Activated naive CD8-positive, alpha-beta T cell treated with anti-CD3 and anti-CD28 coated beads, Interleukin-2, amount 10 ng/mL, durations not matched to agents 7 days and 5 days (primary cell): ENCODE measurements around the gene TXNIP. TPM values are rescaled to one million over a fixed set of nuclear protein-coding genes. Genes with fewer than 3 reads are reported as not detected.

ENCODE experiments used
- ATAC-seq: fragments of 150-1000 bp; cut with Tn5 transposase; one replicate; pipeline ENCODE4 v1.10.0; 2021; ENCODE audit warnings: low read depth, moderate library complexity
- POLR2A ChIA-PET: fragments of 350-600 bp; sonication (Branson Sonifier 250); formaldehyde crosslinking; loops from one replicate; lab custom pipeline; 2021; ENCODE audit warnings: antibody characterized with exemption; lab: Charles Lee
- DNase-seq: peaks from one replicate; pipeline ENCODE4 v3.0.0; 2021
- H3K27ac Mint-ChIP-seq: one replicate; pipeline ENCODE4 v1.8.0; 2022; ENCODE audit warnings: mild to moderate bottlenecking, mixed read lengths
- H3K27me3 Mint-ChIP-seq: one replicate; pipeline ENCODE4 v1.8.0; 2022; ENCODE audit warnings: mild to moderate bottlenecking, moderate library complexity, mixed read lengths
- H3K36me3 Mint-ChIP-seq: one replicate; pipeline ENCODE4 v1.8.0; 2021; ENCODE audit warnings: mild to moderate bottlenecking, mixed read lengths
- H3K4me1 Mint-ChIP-seq: one replicate; pipeline ENCODE4 v1.8.0; 2021; ENCODE audit warnings: mixed read lengths
- H3K4me3 Mint-ChIP-seq: one replicate; pipeline ENCODE4 v1.8.0; 2022; ENCODE audit warnings: mild to moderate bottlenecking, moderate library complexity, mixed read lengths
- H3K9me3 Mint-ChIP-seq: one replicate; pipeline ENCODE4 v1.8.0; 2021; ENCODE audit warnings: mixed read lengths
- total RNA-seq, 2 experiments: library from RNA; stranded (reverse); gene quantifications; one replicate each; pipeline ENCODE4 v1.2.3, GENCODE V29; 2021

TXNIP gene
- total RNA-seq, 2 experiments from 2014 or later, result 678 to 725 TPM

GRCh38 chr1:145990249-145990855, 6.0 kb downstream of the TXNIP start:
- no peaks in the 10 kb centered on the region for H3K9me3 Mint-ChIP-seq
- DNase-seq (peak; percentile 35), ATAC-seq (no peak)
- H3K4me1 Mint-ChIP-seq, result peaks cover 60% of the 10 kb centered on the region
- no peaks in the 10 kb centered on the region for H3K27me3 Mint-ChIP-seq
- no peak overlapping the region for H3K4me3 Mint-ChIP-seq
- H3K27ac Mint-ChIP-seq, result peak overlapping the region; percentile 67
- POLR2A ChIA-PET, result interaction anchor here (1.1 to 13.2 kb wide), 6 partner anchors 7 to 63 kb away, joined by 5 to 407 read pairs (median 18); partner anchors contain the start of genes RBM8A and TXNIP
- peaks cover 35% of the 10 kb centered on the region for H3K36me3 Mint-ChIP-seq

- ATAC-seq (peak; percentile 43), DNase-seq (no peak)
- Mint-ChIP-seq H3K36me3 (peaks cover 19% of the 10 kb centered on the region), H3K9me3 (no peaks in the 10 kb centered on the region), H3K27ac (peak overlapping the region; percentile 30), H3K4me3 (peak overlapping the region; percentile 41), H3K27me3 (no peaks in the 10 kb centered on the region), H3K4me1 (peaks cover 70% of the 10 kb centered on the region)
- POLR2A ChIA-PET, result interaction anchor here (0.7 to 13.2 kb wide), 6 partner anchors 8 to 49 kb away, joined by 4 to 407 read pairs (median 6); partner anchors contain the start of genes ANKRD34A, LIX1L, POLR3GL and TXNIP
These were observed 7.6 kb downstream of the TXNIP start for GRCh38 chr1:145988773-145989172.

GRCh38 chr1:145987926-145988325, 8.5 kb downstream of the TXNIP start:
- Mint-ChIP-seq H3K27ac (no peak overlapping the region), H3K27me3 (no peaks in the 10 kb centered on the region), H3K4me1 (peaks cover 68% of the 10 kb centered on the region), H3K4me3 (no peak overlapping the region), H3K9me3 (no peaks in the 10 kb centered on the region), H3K36me3 (peaks cover 11% of the 10 kb centered on the region)
- no peak for ATAC-seq
- DNase-seq, result no peak
- POLR2A ChIA-PET, result interaction anchor here (1.8 to 13.2 kb wide), 4 partner anchors 7 to 30 kb away, joined by 4 to 407 read pairs (median 18); partner anchors contain the start of genes ANKRD34A, LIX1L, POLR3GL and TXNIP

GRCh38 chr1:145986551-145986950, 9.8 kb downstream of the TXNIP start:
- ATAC-seq (no peak), DNase-seq (no peak)
- no peak overlapping the region for H3K27ac Mint-ChIP-seq
- no peaks in the 10 kb centered on the region for H3K36me3 Mint-ChIP-seq
- peaks cover 68% of the 10 kb centered on the region for H3K4me1 Mint-ChIP-seq
- POLR2A ChIA-PET, result interaction anchor here (2.0 to 13.2 kb wide), 3 partner anchors 5 to 20 kb away, joined by 8 to 407 read pairs (median 407); partner anchors contain the start of gene TXNIP
- H3K9me3 Mint-ChIP-seq, result no peaks in the 10 kb centered on the region
- H3K27me3 Mint-ChIP-seq, result no peaks in the 10 kb centered on the region
- H3K4me3 Mint-ChIP-seq, result no peak overlapping the region

GRCh38 chr1:145985502-145986439, 10.6 kb downstream of the TXNIP start:
- H3K4me1 Mint-ChIP-seq, result peaks cover 62% of the 10 kb centered on the region

GRCh38 chr1:145985129-145985501, 11.3 kb downstream of the TXNIP start:
- H3K27me3 Mint-ChIP-seq, result no peaks in the 10 kb centered on the region
- DNase-seq (no peak), ATAC-seq (no peak)
- H3K9me3 Mint-ChIP-seq, result no peaks in the 10 kb centered on the region
- H3K36me3 Mint-ChIP-seq, result no peaks in the 10 kb centered on the region
- H3K27ac Mint-ChIP-seq, result peak overlapping the region; percentile 81
- H3K4me1 Mint-ChIP-seq, result peaks cover 56% of the 10 kb centered on the region
- POLR2A ChIA-PET, result interaction anchor here (0.5 to 11.2 kb wide), 3 partner anchors 8 to 23 kb away, joined by 3 to 407 read pairs (median 8); partner anchors contain the start of gene TXNIP
- peak overlapping the region; percentile 58 for H3K4me3 Mint-ChIP-seq

More at GRCh38 chr1:145985502-145986439, 10.6 kb downstream of the TXNIP start:
- Mint-ChIP-seq H3K4me3 (peak overlapping the region; percentile 58), H3K27me3 (no peaks in the 10 kb centered on the region), H3K9me3 (no peaks in the 10 kb centered on the region), H3K36me3 (no peaks in the 10 kb centered on the region), H3K27ac (peak overlapping the region; percentile 81)
- DNase-seq (no peak), ATAC-seq (no peak)
- POLR2A ChIA-PET, result interaction anchor here (0.5 to 11.2 kb wide), 4 partner anchors 7 to 25 kb away, joined by 3 to 407 read pairs (median 6); partner anchors contain the start of gene TXNIP

- Mint-ChIP-seq H3K27ac (peak overlapping the region; percentile 75), H3K27me3 (no peaks in the 10 kb centered on the region), H3K9me3 (no peaks in the 10 kb centered on the region), H3K4me3 (peak overlapping the region; percentile 58), H3K4me1 (peaks cover 53% of the 10 kb centered on the region), H3K36me3 (no peaks in the 10 kb centered on the region)
- POLR2A ChIA-PET, result interaction anchor here (11.2 kb wide), 1 partner anchor 9 kb away, joined by 407 read pairs; the partner anchor contains the start of gene TXNIP
- ATAC-seq, result no peak
- DNase-seq, result no peak
These were observed 12.2 kb downstream of the TXNIP start for GRCh38 chr1:145983960-145984830.

GRCh38 chr1:145983206-145983675, 13.1 kb downstream of the TXNIP start:
- H3K9me3 Mint-ChIP-seq, result no peaks in the 10 kb centered on the region
- H3K36me3 Mint-ChIP-seq, result no peaks in the 10 kb centered on the region
- ATAC-seq (no peak), DNase-seq (peak; percentile 21)
- POLR2A ChIA-PET, result interaction anchor here (11.2 kb wide), 1 partner anchor 10 kb away, joined by 407 read pairs; the partner anchor contains the start of gene TXNIP
- H3K27me3 Mint-ChIP-seq, result no peaks in the 10 kb centered on the region
- H3K4me3 Mint-ChIP-seq, result no peak overlapping the region
- H3K27ac Mint-ChIP-seq, result peak overlapping the region; percentile 3
- peaks cover 46% of the 10 kb centered on the region for H3K4me1 Mint-ChIP-seq

- POLR2A ChIA-PET, result interaction anchor here (1.4 to 11.2 kb wide), 4 partner anchors 11 to 63 kb away, joined by 4 to 407 read pairs (median 8); partner anchors contain the start of genes PEX11B and TXNIP
- Mint-ChIP-seq H3K36me3 (no peaks in the 10 kb centered on the region), H3K9me3 (no peaks in the 10 kb centered on the region), H3K4me3 (no peak overlapping the region), H3K4me1 (peaks cover 39% of the 10 kb centered on the region), H3K27me3 (no peaks in the 10 kb centered on the region), H3K27ac (no peak overlapping the region)
- ATAC-seq (no peak), DNase-seq (peak; percentile 3)
These were observed 14.2 kb downstream of the TXNIP start for GRCh38 chr1:145982010-145982723.

- POLR2A ChIA-PET, result interaction anchor here (1.0 to 11.2 kb wide), 9 partner anchors 13 to 136 kb away, joined by 3 to 407 read pairs (median 11); partner anchors contain the start of genes ANKRD34A, LIX1L, PEX11B and PIAS3
- Mint-ChIP-seq H3K9me3 (no peaks in the 10 kb centered on the region), H3K4me1 (peaks cover 32% of the 10 kb centered on the region), H3K27ac (no peak overlapping the region), H3K36me3 (no peaks in the 10 kb centered on the region), H3K27me3 (no peaks in the 10 kb centered on the region), H3K4me3 (no peak overlapping the region)
- no peak for ATAC-seq
- peak; percentile 29 for DNase-seq
These were observed 15.9 kb downstream of the TXNIP start for GRCh38 chr1:145980457-145980994.

- H3K27me3 Mint-ChIP-seq, result no peaks in the 10 kb centered on the region
- DNase-seq (no peak), ATAC-seq (peak; percentile 14)
- no peaks in the 10 kb centered on the region for H3K9me3 Mint-ChIP-seq
- peaks cover 29% of the 10 kb centered on the region for H3K4me1 Mint-ChIP-seq
- H3K36me3 Mint-ChIP-seq, result no peaks in the 10 kb centered on the region
- POLR2A ChIA-PET, result interaction anchor here (0.7 to 11.2 kb wide), 17 partner anchors 10 to 136 kb away, joined by 3 to 407 read pairs (median 5); partner anchors contain the start of genes ANKRD34A, LIX1L, NUDT17 and PEX11B
- no peak overlapping the region for H3K27ac Mint-ChIP-seq
- no peak overlapping the region for H3K4me3 Mint-ChIP-seq
These were observed 16.5 kb downstream of the TXNIP start for GRCh38 chr1:145979746-145980456.
